ENCODE measurements around the gene AGBL3.

Gene AGBL3

DNA sequence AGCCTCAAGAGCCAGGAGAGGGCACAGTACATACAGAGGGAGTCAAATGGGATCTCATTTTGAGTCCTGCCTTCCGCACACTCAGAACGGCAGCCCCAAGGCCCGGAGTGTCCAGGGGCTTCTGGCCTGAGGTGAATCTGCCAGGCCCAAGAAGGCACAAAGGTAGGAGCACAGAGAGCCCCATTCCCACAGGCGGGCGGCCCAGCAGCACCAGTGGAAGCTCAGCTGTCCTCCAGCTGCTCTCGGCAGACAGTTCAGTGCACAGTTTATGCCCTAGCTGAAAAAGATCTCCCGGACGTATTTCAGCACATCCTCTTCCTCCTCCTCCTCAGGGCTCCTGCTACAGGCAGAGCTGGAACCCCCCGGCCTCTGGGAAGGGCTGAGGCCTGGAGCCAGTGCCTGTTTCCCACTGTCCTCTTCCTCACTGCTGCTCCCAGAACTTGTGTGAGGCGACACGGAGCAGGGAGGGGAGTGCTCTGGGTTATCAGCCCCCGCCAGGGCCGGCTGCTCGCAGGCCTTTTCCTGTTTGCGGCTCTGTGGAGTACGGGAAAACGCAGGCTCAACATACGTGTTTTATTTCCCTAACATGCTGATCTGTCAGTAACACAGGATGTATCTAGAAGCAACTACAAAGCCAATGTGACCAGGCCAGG is 180.2 kb downstream of the AGBL3 start:
- TF ChIP-seq, protein P1, sequence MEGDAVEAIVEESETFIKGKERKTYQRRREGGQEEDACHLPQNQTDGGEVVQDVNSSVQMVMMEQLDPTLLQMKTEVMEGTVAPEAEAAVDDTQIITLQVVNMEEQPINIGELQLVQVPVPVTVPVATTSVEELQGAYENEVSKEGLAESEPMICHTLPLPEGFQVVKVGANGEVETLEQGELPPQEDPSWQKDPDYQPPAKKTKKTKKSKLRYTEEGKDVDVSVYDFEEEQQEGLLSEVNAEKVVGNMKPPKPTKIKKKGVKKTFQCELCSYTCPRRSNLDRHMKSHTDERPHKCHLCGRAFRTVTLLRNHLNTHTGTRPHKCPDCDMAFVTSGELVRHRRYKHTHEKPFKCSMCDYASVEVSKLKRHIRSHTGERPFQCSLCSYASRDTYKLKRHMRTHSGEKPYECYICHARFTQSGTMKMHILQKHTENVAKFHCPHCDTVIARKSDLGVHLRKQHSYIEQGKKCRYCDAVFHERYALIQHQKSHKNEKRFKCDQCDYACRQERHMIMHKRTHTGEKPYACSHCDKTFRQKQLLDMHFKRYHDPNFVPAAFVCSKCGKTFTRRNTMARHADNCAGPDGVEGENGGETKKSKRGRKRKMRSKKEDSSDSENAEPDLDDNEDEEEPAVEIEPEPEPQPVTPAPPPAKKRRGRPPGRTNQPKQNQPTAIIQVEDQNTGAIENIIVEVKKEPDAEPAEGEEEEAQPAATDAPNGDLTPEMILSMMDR (conservative IDR thresholded peaks at IDR 0.05; ENCODE audit: low read length) = no peak
- H3K4me3 ChIP-seq (ENCODE audit: low read length) = no peak overlapping the region

DNA sequence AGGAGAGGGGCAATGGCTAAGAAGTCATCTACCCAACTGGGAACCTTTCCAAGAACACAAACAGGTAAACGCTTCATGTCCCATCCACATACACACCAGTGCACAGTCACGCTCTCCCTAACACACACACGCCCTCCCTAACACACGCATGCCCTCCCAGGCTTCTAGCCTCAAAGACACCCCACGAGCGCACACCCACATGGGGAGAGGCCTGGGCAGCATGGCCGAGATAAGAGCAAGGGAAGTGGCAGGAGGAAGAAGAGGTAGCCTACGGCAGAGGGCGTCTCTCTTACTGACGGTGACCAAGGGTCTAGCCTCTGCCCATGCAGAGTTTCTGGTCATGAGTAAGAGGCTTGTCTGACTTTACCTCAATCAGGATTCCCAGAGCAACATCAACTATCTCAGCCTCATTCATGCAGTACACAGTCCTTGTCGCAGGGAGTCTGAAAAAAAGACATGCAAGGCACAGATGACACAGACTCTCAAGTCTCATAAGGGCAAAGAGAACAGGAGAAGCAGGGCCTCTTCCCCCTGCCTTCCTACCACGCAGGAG is 181.1 kb downstream of the AGBL3 start:
- TF ChIP-seq, protein P1 (conservative IDR thresholded peaks at IDR 0.05; ENCODE audit: low read length) = no peak
- H3K4me3 ChIP-seq (ENCODE audit: low read length) = no peak overlapping the region
- DNase-seq (ENCODE audit: low read depth) = no peak

More for the DNA sequence above, 180.2 kb downstream of the AGBL3 start:
- no peak for DNase-seq (ENCODE audit: low read depth)

DNA sequence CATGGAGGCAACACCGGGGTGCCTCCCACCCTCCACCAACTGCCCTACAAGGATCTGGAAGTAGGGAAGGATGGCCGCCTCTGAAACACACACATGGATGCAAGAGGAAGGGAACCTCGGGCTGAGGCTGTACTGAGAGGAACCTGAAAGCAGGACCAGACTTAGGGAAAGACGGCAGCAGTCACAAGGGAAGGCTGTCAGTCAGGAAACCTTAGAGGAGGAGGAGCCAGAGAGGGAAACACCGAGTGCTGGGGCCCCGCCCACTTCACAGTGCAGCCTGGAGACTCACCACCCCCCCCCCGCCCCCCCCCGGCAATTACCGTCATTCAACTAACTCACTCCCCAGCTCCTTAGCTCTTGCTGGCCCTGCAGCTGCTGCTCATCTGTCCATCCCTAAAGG is 181.7 kb downstream of the AGBL3 start:
- no peak overlapping the region for H3K4me3 ChIP-seq (ENCODE audit: low read length)
- DNase-seq (ENCODE audit: low read depth) = no peak
- TF ChIP-seq, protein P1 (conservative IDR thresholded peaks at IDR 0.05; ENCODE audit: low read length) = no peak

DNA sequence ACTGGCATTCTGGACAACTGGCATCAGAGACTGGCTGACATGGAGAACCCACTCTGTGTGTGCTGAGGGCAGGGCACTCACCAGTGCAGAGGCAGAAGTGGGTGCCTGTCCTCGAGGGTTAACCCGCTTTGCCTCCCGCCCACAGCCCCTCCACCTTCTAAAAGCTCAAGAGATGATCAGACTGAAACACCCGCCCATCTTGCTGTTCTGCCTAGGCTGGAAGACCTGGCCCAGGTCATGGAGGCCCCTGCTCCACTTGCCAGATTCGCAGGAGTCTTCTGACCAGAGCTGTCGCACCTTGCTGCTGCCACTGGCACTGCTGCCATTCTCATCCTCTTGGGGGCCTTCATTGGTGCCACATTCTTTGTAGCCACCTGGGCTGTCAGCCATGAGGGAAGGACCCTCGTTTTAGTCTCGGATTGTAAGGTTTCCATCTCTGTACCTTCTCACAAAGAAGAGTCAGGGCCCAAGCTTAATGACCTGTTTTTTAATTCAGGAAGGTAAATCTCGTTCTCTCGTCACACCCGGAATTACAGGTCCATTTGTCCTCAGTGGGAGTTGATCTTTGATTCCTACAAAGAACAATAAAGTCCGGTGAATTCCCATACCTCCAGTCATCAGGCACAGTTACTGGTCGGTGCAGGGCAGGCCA is 182.3 kb downstream of the AGBL3 start:
- no peak for DNase-seq (ENCODE audit: low read depth)
- TF ChIP-seq, protein P1 (conservative IDR thresholded peaks at IDR 0.05; ENCODE audit: low read length) = no peak
- H3K4me3 ChIP-seq (ENCODE audit: low read length) = peak overlapping the region; percentile 81

DNA sequence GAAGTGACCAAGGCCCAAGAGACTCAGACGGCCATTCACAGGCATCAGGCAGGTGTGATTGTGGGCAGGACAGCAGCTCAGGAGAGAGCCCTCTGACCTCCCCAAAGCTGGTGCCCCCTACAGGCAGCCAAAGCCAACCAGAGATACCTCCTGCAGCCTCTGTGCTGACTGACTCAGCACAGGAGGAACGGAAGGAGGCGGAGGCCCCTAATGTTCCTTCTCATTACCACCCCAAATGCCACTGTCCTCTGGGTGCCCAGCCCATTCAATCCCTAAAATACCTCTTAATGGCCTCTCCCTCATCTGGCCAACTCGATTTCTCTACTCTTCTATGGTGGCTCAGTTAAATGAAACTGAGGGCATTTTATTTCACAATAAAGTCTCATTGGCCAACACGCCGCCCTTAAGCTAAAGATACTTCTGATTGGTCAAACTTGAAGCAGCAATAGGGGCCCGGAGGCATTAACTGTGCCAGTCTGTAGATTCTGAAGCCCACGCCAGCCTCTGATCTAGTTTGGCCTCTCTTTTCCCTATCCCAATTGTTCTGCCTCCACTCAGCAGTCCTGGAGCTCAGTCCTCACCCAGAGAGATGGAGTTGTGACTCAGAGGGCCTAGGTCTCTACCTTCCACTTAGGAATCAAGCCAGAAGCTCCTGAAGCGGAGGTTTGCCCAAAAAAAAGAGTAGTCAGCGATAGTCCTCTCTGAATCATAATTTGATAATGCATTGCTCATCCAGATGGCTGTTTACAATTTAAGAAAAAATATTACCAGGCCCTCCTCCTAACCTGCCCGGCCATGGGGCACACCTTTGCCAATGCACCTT is 183.0 kb downstream of the AGBL3 start:
- TF ChIP-seq, protein P1 (conservative IDR thresholded peaks at IDR 0.05; ENCODE audit: low read length) = peak; percentile 51
- DNase-seq (ENCODE audit: low read depth) = peak; percentile 20

DNA sequence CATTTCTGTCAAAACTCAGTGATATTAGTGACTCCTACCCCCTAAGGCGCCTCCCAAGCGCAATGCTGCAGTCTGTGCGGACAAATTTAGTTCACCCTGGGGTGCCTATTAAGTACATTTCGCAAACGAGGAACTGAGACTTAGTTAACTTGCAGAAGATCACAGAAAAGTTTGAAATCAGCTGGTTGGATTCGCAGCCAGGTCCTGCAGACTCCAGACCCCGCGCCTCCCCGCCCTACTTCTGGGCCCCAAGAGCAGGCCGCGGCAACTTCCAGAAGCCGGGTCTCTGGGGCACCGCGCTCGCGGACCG is 183.6 kb downstream of the AGBL3 start:
- DNase-seq (ENCODE audit: low read depth) = no peak
- H3K4me3 ChIP-seq (ENCODE audit: low read length) = peak overlapping the region; percentile 81
- TF ChIP-seq, protein P1 (conservative IDR thresholded peaks at IDR 0.05; ENCODE audit: low read length) = no peak

More for the DNA sequence above, 183.0 kb downstream of the AGBL3 start:
- peak overlapping the region; percentile 81 for H3K4me3 ChIP-seq (ENCODE audit: low read length)

All from AG10803 (cell line).